ENCODE results near the gene RPS6KA3.

The RPS6KA3 gene

DNA sequence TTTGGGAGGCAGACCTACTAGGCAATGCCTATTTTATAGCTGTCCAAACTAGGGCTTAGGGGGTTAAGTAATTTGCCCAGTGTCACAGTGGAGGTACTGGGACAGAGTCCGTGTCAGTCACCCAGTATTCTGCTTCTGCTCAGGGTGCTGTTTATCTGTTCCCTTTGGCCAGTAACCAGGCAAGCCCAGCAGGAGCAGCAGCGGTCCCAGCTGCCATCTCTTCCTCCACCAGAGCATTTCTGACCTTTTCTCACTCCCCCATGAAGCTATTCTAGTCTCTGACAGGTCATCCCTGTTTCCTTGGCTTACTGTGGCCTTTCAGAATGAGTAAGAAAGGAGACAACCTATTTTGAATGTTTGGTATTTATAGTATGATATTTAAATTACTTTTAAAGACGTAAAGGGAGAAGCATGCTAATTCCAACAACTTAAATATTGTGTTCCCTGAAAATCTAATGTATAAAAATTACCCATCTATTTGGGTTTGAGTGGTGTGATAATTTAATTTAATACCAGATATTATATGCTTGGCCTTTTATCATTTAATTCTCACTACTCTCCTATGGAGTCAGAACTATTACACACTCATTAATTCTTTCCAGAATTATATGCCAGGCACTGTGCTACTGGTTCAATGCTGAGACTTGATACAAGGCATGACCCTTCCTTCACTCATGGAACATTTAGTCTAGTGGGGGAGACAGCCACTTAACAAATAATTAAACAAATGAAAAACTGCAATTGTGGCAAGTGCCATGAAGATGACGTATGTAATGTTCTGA, 60.6 kb downstream of the RPS6KA3 start:
- in situ Hi-C loops (cut with HindIII; ENCODE audit: low sequenced_read_pairs) = no loop called here

DNA sequence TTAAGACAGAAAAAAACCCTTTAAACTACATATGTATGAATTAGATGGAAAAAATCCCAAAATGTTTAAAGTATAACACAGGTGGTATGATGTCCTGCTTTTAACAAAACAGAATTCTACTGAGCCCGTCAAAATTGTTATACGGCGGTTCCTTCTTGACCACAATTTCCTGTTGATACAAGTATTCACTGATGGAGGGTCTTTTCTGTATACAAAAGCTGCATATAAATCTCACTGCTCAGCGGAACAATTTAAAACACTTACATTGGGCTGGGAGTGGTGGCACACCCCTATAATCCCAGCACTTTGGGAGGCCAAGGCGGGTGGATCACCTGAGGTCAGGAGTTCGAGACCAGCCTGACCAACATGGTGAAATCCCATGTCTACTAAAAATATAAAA, 62.4 kb downstream of the RPS6KA3 start:
- in situ Hi-C loops (cut with HindIII; ENCODE audit: low sequenced_read_pairs) = no loop called here
- TF ChIP-seq, protein P1, sequence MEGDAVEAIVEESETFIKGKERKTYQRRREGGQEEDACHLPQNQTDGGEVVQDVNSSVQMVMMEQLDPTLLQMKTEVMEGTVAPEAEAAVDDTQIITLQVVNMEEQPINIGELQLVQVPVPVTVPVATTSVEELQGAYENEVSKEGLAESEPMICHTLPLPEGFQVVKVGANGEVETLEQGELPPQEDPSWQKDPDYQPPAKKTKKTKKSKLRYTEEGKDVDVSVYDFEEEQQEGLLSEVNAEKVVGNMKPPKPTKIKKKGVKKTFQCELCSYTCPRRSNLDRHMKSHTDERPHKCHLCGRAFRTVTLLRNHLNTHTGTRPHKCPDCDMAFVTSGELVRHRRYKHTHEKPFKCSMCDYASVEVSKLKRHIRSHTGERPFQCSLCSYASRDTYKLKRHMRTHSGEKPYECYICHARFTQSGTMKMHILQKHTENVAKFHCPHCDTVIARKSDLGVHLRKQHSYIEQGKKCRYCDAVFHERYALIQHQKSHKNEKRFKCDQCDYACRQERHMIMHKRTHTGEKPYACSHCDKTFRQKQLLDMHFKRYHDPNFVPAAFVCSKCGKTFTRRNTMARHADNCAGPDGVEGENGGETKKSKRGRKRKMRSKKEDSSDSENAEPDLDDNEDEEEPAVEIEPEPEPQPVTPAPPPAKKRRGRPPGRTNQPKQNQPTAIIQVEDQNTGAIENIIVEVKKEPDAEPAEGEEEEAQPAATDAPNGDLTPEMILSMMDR (IDR thresholded peaks at IDR 0.05; ENCODE audit: low read depth, low read length, missing control alignments) = no peak
- H3K4me3 ChIP-seq (ENCODE audit: low read depth, low read length) = no peak overlapping the region
- DNase-seq (ENCODE audit: low read depth) = no peak

More for the DNA sequence above, 60.6 kb downstream of the RPS6KA3 start:
- TF ChIP-seq, protein P1 (IDR thresholded peaks at IDR 0.05; ENCODE audit: low read depth, low read length, missing control alignments) = no peak
- no peak overlapping the region for H3K4me3 ChIP-seq (ENCODE audit: low read depth, low read length)
- DNase-seq (ENCODE audit: low read depth) = no peak

DNA sequence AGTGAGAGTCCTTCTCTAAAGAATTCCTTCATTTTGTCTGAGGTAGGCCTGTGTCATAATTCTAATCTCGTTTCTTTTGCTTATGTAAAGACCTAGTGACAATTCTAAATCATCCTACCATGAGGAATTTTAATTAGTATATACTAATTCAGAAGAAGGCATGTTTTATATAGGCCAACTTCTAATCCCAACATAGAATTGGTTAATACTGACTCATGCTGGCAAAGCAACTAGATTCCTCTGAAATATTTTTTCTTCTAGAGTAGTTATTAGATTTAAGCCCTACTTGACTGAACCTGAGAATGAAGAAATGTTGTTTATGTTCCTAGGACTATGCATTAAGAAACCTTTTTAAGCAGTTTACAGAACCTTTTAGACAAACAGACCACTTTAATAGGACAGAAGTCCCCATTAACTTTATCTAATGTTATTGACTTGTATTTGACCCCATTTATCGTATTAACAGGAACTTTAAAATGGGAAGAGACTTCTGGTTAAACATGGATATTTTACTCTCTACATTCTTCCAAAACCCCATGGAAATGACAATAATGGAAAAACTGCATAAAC, 69.0 kb downstream of the RPS6KA3 start:
- TF ChIP-seq, protein P1 (IDR thresholded peaks at IDR 0.05; ENCODE audit: low read depth, low read length, missing control alignments) = no peak
- in situ Hi-C loops (cut with HindIII; ENCODE audit: low sequenced_read_pairs) = no loop called here
- DNase-seq (ENCODE audit: low read depth) = no peak
- no peak overlapping the region for H3K4me3 ChIP-seq (ENCODE audit: low read depth, low read length)

DNA sequence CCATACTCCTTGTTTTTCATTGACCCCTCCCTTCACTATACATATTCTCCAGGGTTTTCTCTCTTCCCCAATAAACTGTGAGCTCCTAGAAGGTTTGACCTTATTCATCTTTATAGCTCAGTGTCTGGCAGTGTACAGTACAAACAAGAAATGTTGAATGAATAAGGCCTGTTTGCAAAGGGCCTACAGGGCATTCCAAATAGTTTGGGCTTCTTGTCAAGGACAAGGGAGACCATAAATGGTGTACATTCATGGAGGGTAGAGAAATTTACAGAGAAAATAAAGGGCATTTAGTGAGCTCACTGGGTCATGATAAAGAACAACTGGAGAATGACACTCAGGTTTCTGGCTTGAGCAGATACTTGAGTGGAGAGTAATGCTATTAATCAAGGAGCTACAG, 77.5 kb downstream of the RPS6KA3 start:
- in situ Hi-C loops (cut with HindIII; ENCODE audit: low sequenced_read_pairs) = no loop called here

DNA sequence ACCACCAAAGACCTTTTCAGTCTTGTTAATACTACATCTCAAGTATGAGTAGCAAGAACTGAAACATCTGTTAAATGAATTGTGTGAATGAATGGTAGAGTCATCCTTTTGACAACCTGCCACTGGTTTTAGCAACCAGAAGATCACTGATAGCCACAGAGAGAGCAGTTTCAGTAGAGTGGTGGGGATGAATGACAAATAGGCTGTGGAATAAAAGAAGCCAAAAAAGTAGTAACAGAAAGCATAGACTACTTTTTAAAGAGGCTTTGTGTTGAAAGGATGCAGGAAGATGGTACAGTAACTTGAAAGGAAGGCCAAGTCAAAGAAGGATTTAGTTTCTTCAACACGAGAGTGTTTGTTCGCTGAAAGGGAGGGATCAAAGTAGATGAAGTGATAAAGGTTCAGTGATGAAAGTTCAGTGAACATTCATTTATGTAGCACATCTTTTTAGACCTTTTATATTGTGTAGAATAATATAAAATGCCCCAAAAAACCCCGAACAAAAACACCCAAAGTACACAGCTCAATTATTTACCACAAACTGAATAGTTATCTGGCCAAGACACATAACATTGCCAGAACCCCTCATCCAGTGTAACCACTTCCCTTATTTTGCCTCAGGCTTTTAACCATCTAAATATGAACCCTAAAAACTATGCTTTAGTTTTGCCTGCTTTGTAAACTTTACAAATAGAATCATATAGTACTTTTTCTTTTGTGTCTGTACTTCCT, 84.9 kb downstream of the RPS6KA3 start:
- in situ Hi-C loops (cut with HindIII; ENCODE audit: low sequenced_read_pairs) = no loop called here
- H3K4me3 ChIP-seq (ENCODE audit: low read depth, low read length) = no peak overlapping the region
- TF ChIP-seq, protein P1 (IDR thresholded peaks at IDR 0.05; ENCODE audit: low read depth, low read length, missing control alignments) = no peak
- no peak for DNase-seq (ENCODE audit: low read depth)

More for the DNA sequence above, 77.5 kb downstream of the RPS6KA3 start:
- H3K4me3 ChIP-seq (ENCODE audit: low read depth, low read length) = no peak overlapping the region
- DNase-seq (ENCODE audit: low read depth) = no peak
- TF ChIP-seq, protein P1 (IDR thresholded peaks at IDR 0.05; ENCODE audit: low read depth, low read length, missing control alignments) = no peak

DNA sequence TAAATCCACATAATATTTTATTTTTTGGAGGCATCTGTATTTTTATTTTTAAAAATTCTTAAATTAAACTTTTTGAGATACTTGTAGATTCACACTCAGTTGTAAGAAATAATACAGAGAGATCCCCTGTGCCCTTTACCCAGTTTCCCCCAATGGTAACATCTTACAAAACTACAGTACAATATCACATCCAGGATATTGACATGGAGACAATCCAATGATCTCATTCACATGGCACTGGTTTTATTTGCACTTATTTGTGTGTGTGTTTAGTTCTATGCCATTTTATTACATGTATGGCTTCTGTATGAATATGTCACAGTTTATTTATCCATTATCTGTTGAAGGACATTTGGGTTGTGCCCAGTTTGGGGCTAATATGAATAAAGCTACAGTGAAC, 89.6 kb downstream of the RPS6KA3 start:
- in situ Hi-C loops (cut with HindIII; ENCODE audit: low sequenced_read_pairs) = no loop called here
- TF ChIP-seq, protein P1 (IDR thresholded peaks at IDR 0.05; ENCODE audit: low read depth, low read length, missing control alignments) = no peak
- no peak overlapping the region for H3K4me3 ChIP-seq (ENCODE audit: low read depth, low read length)
- no peak for DNase-seq (ENCODE audit: low read depth)
